ENCODE results near the gene WDTC1.

GRCh38 chr1:27233667-27234048 lies 774 bp upstream of the WDTC1 start:
- TF ChIP-seq CTCF (IDR thresholded peaks at IDR 0.05) (no peak), POLR2AphosphoS5 (IDR thresholded peaks at IDR 0.05; ENCODE audit: low read depth, low read length) (no peak), REST (IDR thresholded peaks at IDR 0.05; ENCODE audit: insufficient read depth in 1 of 2, low read depth in 2 of 2, low read length in 1 of 2) (no peak), SIN3A (IDR thresholded peaks at IDR 0.05; ENCODE audit: borderline replicate concordance, insufficient read depth, low read depth, low read length) (no peak), TCF7L2 (IDR thresholded peaks at IDR 0.05; ENCODE audit: low read depth, low read length) (no peak)
